B cell (primary cell): ENCODE data around the gene PLEK2. TPM values are rescaled to one million over a fixed set of nuclear protein-coding genes. Genes with fewer than 3 reads are reported as not detected.

ENCODE experiments used
- ATAC-seq: fragments of 200-7000 bp; cut with Tn5 transposase; one replicate; pipeline ENCODE4 v1.10.0; 2021; ENCODE audit warnings: low read depth, mild to moderate bottlenecking, moderate number of reproducible peaks, moderate library complexity
- CTCF ChIA-PET: fragments of 350-600 bp; sonication (Branson Sonifier 250); formaldehyde crosslinking; loops from one replicate; lab custom pipeline; 2021; ENCODE audit warnings: antibody characterized with exemption, inconsistent platforms; lab: Charles Lee
- POLR2A ChIA-PET: fragments of 350-600 bp; sonication (Branson Sonifier 250); formaldehyde crosslinking; loops from one replicate; lab custom pipeline; 2021; ENCODE audit warnings: antibody characterized with exemption; lab: Charles Lee
- DNase-seq: peaks from one replicate; pipeline ENCODE4 v3.0.0; 2013
- H2AFZ ChIP-seq: 2 replicates; pipeline ENCODE4 v1.6.1; 2012; ENCODE audit warnings: mild to moderate bottlenecking, low read depth, low read length; ENCODE audit not compliant: insufficient read depth, poor library complexity, severe bottlenecking
- H3K27ac ChIP-seq, 2 donors: 1 replicate in 1 of 2; 2 replicates in 1 of 2; pipeline ENCODE4 v1.5.1; 2012 to 2013; ENCODE audit warnings: low read length in 2 of 2, mild to moderate bottlenecking in 2 of 2, moderate library complexity in 1 of 2
- H3K27me3 ChIP-seq, 4 experiments: fragments of 200-600 bp in 1 of 4; sonication (generic) in 1 of 4; replicated peaks in 1 of 4; 1 replicate in 2 of 4; 2 replicates in 2 of 4; pipeline versions ENCODE4 v1.6.1 to v1.7.0; 2013 to 2016; ENCODE audit warnings: low read length in 3 of 4, mild to moderate bottlenecking in 2 of 4, mixed read lengths in 1 of 4, moderate library complexity in 1 of 4; ENCODE audit not compliant: insufficient read depth in 4 of 4, control insufficient read depth in 3 of 4; ENCODE audit errors: control extremely low read depth in 1 of 4
- H3K36me3 ChIP-seq, 2 experiments: replicated peaks in 1 of 2; 1 replicate in 1 of 2; 2 replicates in 1 of 2; pipeline versions ENCODE4 v1.6.1 to v1.7.1; 2013; ENCODE audit warnings: low read length in 1 of 2; ENCODE audit not compliant: insufficient read depth in 2 of 2, control insufficient read depth in 1 of 2; ENCODE audit errors: control extremely low read depth in 1 of 2, extremely low read depth in 1 of 2
- H3K4me1 ChIP-seq, 2 donors: fragments of 200-600 bp in 1 of 2; sonication (generic) in 1 of 2; 1 replicate in 1 of 2; 2 replicates in 1 of 2; pipeline versions ENCODE4 v1.5.1 to v1.6.1; 2013 to 2017; ENCODE audit warnings: low read length in 2 of 2; ENCODE audit not compliant: control insufficient read depth in 2 of 2, insufficient read depth in 2 of 2
- H3K4me2 ChIP-seq: replicated peaks from 2 replicates; pipeline ENCODE3; 2012; ENCODE audit warnings: mild to moderate bottlenecking, low read depth, low read length; ENCODE audit not compliant: poor library complexity, severe bottlenecking
- H3K4me3 ChIP-seq, 5 experiments: fragments of 200-600 bp in 1 of 5; sonication (generic) in 1 of 5; 1 replicate in 3 of 5; 2 replicates in 2 of 5; pipeline versions ENCODE4 v1.5.1 to v1.7.0; 2011 to 2016; ENCODE audit warnings: low read length in 4 of 5, mild to moderate bottlenecking in 4 of 5, low read depth in 2 of 5, control low read depth in 1 of 5, moderate library complexity in 1 of 5; ENCODE audit not compliant: insufficient read depth in 1 of 5; ENCODE audit errors: control extremely low read depth in 1 of 5, extremely low read depth in 1 of 5
- H3K79me2 ChIP-seq: fragments of 200-600 bp; sonication (generic); one replicate; pipeline ENCODE4 v1.6.0; 2016; ENCODE audit warnings: low read length; ENCODE audit not compliant: control insufficient read depth, insufficient read depth
- H3K9ac ChIP-seq: fragments of 200-600 bp; sonication (generic); 2 replicates; pipeline ENCODE4 v1.6.1; 2017; ENCODE audit warnings: mild to moderate bottlenecking, low read length, moderate library complexity
- H3K9me3 ChIP-seq, 3 donors: one replicate each; pipeline versions ENCODE4 v1.6.1 to v1.7.1; 2013; ENCODE audit warnings: low read length in 2 of 3; ENCODE audit not compliant: control insufficient read depth in 2 of 3, insufficient read depth in 1 of 3; ENCODE audit errors: control extremely low read depth in 1 of 3
- H4K20me1 ChIP-seq: 2 replicates; pipeline ENCODE4 v1.6.0; 2012; ENCODE audit warnings: mild to moderate bottlenecking, low read length; ENCODE audit not compliant: insufficient read depth, control insufficient read depth, poor library complexity, severe bottlenecking
- H3K27ac Mint-ChIP-seq: one replicate; pipeline ENCODE4 v1.8.0; 2021; ENCODE audit warnings: mixed read lengths
- H3K27me3 Mint-ChIP-seq: one replicate; pipeline ENCODE4 v1.8.0; 2021; ENCODE audit warnings: mixed read lengths
- H3K4me1 Mint-ChIP-seq: one replicate; pipeline ENCODE4 v1.8.0; 2021; ENCODE audit warnings: mixed read lengths
- H3K4me3 Mint-ChIP-seq: one replicate; pipeline ENCODE4 v1.8.0; 2021; ENCODE audit warnings: mixed read lengths
- H3K9me3 Mint-ChIP-seq: one replicate; pipeline ENCODE4 v1.8.0; 2022; ENCODE audit warnings: mixed read lengths; ENCODE audit not compliant: insufficient read depth
- EZH2 ChIP-seq: IDR thresholded peaks from 2 replicates; pipeline ENCODE4 v1.6.1; 2012; ENCODE audit warnings: borderline replicate concordance, low read depth, mild to moderate bottlenecking, moderate library complexity, low read length; ENCODE audit not compliant: insufficient read depth, poor library complexity, severe bottlenecking
- WGBS: methylation state at CpG from one replicate; pipeline ENCODE4 v1.1.5; 2013; ENCODE audit warnings: missing lambda C conversion rate; ENCODE audit not compliant: insufficient coverage; 5-methylcytosine and 5-hydroxymethylcytosine counted together
- intact Hi-C: fragments of 100-400 bp; cut with micrococcal nuclease; formaldehyde crosslinking; loops from one replicate; pipeline ENCODE4 v1.10.0; 2022
- polyA plus RNA-seq: library from polyadenylated mRNA; depleted of rRNA; stranded (reverse); fragments of >200 nt; gene quantifications from 2 replicates; pipeline ENCODE4 v1.2.3, GENCODE V29; 2012
- total RNA-seq, 2 donors: library from RNA; stranded (reverse); fragments of 120-200 nt in 1 of 2; gene quantifications; 1 replicate in 1 of 2; 2 replicates in 1 of 2; pipeline versions ENCODE4 v1.2.3 to v1.2.4, GENCODE V29; 2013 to 2022
- TF ChIP-seq, protein P1 (sequence below): fragments of 200-600 bp; IDR thresholded peaks from one replicate; pipeline ENCODE4 v1.8.0; 2022; ENCODE audit warnings: antibody characterized with exemption, mild to moderate bottlenecking

Gene PLEK2
- total and polyA plus RNA-seq, 2 donors (not counting 1 experiment from before 2014, with no cell fraction given), result not detected

DNA sequence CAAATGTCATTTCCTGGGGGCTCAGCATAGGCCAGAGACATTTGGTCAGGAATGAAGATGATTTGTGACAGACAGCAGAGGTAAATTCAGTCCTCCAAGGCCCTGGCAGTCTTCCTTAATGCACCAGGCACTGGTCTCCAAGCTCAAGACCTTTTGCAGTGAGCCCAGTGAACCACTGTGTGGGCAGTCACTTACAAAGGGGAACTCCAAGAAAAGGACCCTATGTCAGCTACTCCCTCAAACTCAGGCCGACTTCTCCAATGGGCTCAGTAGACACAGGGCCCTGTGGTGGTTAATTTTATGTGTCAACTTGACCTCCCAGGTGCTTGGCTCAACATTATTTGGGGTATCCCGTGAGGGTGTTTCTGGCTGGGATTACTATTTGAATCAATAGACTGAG is 29.3 kb upstream of the PLEK2 start:
- Histone ChIP-seq H3K9ac (no peak overlapping the region), H3K36me3 (no peaks in the 10 kb centered on the region), H2AFZ (no peak overlapping the region), H3K27me3 (peaks cover 0 to 4% (median 0%) of the 10 kb centered on the region in 4 experiments), H3K4me2 (no peak overlapping the region), H3K79me2 (no peaks in the 10 kb centered on the region), H3K4me1 (no peaks in the 10 kb centered on the region), H3K4me3 (no peak overlapping the region), H3K27ac (no peak overlapping the region), H4K20me1 (no peaks in the 10 kb centered on the region), H3K9me3 (no peaks in the 10 kb centered on the region)
- 100% methylated on average over 2 of the region's 2 CpGs for WGBS
- ATAC-seq, result no peak
- Mint-ChIP-seq H3K4me3 (no peak overlapping the region), H3K27me3 (peaks cover 22% of the 10 kb centered on the region), H3K9me3 (no peaks in the 10 kb centered on the region), H3K4me1 (no peaks in the 10 kb centered on the region), H3K27ac (no peak overlapping the region)
- no peak for TF ChIP-seq EZH2
- TF ChIP-seq, protein P1, sequence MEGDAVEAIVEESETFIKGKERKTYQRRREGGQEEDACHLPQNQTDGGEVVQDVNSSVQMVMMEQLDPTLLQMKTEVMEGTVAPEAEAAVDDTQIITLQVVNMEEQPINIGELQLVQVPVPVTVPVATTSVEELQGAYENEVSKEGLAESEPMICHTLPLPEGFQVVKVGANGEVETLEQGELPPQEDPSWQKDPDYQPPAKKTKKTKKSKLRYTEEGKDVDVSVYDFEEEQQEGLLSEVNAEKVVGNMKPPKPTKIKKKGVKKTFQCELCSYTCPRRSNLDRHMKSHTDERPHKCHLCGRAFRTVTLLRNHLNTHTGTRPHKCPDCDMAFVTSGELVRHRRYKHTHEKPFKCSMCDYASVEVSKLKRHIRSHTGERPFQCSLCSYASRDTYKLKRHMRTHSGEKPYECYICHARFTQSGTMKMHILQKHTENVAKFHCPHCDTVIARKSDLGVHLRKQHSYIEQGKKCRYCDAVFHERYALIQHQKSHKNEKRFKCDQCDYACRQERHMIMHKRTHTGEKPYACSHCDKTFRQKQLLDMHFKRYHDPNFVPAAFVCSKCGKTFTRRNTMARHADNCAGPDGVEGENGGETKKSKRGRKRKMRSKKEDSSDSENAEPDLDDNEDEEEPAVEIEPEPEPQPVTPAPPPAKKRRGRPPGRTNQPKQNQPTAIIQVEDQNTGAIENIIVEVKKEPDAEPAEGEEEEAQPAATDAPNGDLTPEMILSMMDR, result no peak
- intact Hi-C loops, result no loop called here
- POLR2A ChIA-PET, result no interaction called here
- CTCF ChIA-PET, result interaction anchor here (5.7 kb wide), 1 partner anchor 130 kb away, joined by 31 read pairs; no protein-coding TSS in a partner anchor
- no peak for DNase-seq

GRCh38 chr14:67440513-67440912 is 28.5 kb upstream of the PLEK2 start:
- Histone ChIP-seq H3K4me1 (no peaks in the 10 kb centered on the region), H3K36me3 (no peaks in the 10 kb centered on the region), H3K27ac (no peak overlapping the region), H3K9ac (no peak overlapping the region), H3K4me2 (no peak overlapping the region), H4K20me1 (no peaks in the 10 kb centered on the region), H3K27me3 (peaks cover 0 to 4% (median 0%) of the 10 kb centered on the region in 4 experiments), H3K4me3 (no peak overlapping the region), H3K9me3 (no peaks in the 10 kb centered on the region), H3K79me2 (no peaks in the 10 kb centered on the region), H2AFZ (no peak overlapping the region)
- WGBS, result 100% methylated on average over 3 of the region's 4 CpGs
- H3K4me1 Mint-ChIP-seq, result no peaks in the 10 kb centered on the region
- H3K9me3 Mint-ChIP-seq, result no peaks in the 10 kb centered on the region
- intact Hi-C loops, result no loop called here
- DNase-seq (no peak), ATAC-seq (no peak)
- ChIA-PET CTCF (interaction anchor here (1.1 to 5.7 kb wide), 3 partner anchors 13 to 131 kb away, joined by 3 to 31 read pairs (median 8); no protein-coding TSS in a partner anchor), POLR2A (no interaction called here)
- no peak overlapping the region for H3K27ac Mint-ChIP-seq
- no peak for TF ChIP-seq EZH2
- TF ChIP-seq, protein P1, result no peak
- H3K4me3 Mint-ChIP-seq, result no peak overlapping the region
- H3K27me3 Mint-ChIP-seq, result peaks cover 22% of the 10 kb centered on the region
